ENCODE measurements around the gene JAKMIP1.

GRCh38 chr4:6148506-6149205, 51.7 kb downstream of the JAKMIP1 start:
- TF ChIP-seq CTCF (conservative IDR thresholded peaks at IDR 0.05; ENCODE audit: low read length) (no peak), EZH2phosphoT487 (IDR thresholded peaks at IDR 0.05; ENCODE audit: borderline replicate concordance, low read depth, low read length) (no peak)

All from OCI-LY7 (cell line).